Keratinocyte (primary cell): Measurements from ENCODE around the gene PRR16.

Experiments
- CTCF ChIP-seq, 3 experiments: IDR thresholded peaks in 1 of 3; conservative IDR thresholded peaks in 1 of 3; optimal IDR thresholded peaks in 1 of 3; 2 replicates in 2 of 3; 3 replicates in 1 of 3; pipeline versions ENCODE3 to v1.5.1; 2011; ENCODE audit warnings: low read length in 3 of 3, mild to moderate bottlenecking in 3 of 3, moderate library complexity in 2 of 3, control low read depth in 1 of 3, inconsistent platforms in 1 of 3; ENCODE audit not compliant: insufficient read depth in 2 of 3; ENCODE audit errors: extremely low read depth in 1 of 3
- EZH2 ChIP-seq: IDR thresholded peaks from one replicate; pipeline ENCODE4 v1.6.1; 2012; ENCODE audit warnings: inconsistent platforms, mild to moderate bottlenecking, low read length, moderate library complexity

GRCh38 chr5:120546922-120547321 lies 82.8 kb downstream of the PRR16 start:
- no peak for TF ChIP-seq CTCF (optimal IDR thresholded peaks at IDR 0.05 in 1 of 3, IDR thresholded peaks at IDR 0.05 in 1 of 3, conservative IDR thresholded peaks at IDR 0.05 in 1 of 3; ENCODE audit: extremely low read depth in 1 of 3, insufficient read depth in 2 of 3, low read length in 3 of 3)
- TF ChIP-seq EZH2: no peak
